ENCODE data around the gene RALGAPA1. TPM values are rescaled to one million over a fixed set of nuclear protein-coding genes. Genes with fewer than 3 reads are reported as not detected.

RALGAPA1 gene
- total and polyA plus RNA-seq, 7 donors = 4.3 to 40.1 (median 28.0) TPM

GRCh38 chr14:35754671-35755070 is 54.4 kb downstream of the RALGAPA1 start:
- Histone ChIP-seq H3K9me3 (no peaks in the 10 kb centered on the region), H3K27ac (no peak overlapping the region), H3K4me1 (no peaks in the 10 kb centered on the region), H3K27me3 (ENCODE audit: insufficient read depth in 3 of 3, low read length in 2 of 3) (no peaks in the 10 kb centered on the region), H3K36me3 (ENCODE audit: insufficient read depth in 1 of 2, low read depth in 1 of 2) (peaks cover 6 to 97% of the 10 kb centered on the region in 2 donors), H3K4me3 (no peak overlapping the region)
- ATAC-seq = no peak
- DNase-seq = no peak
- no peak for TF ChIP-seq CTCF (IDR thresholded peaks at IDR 0.05)
- intact Hi-C loops (cut with DNase I) = no loop called here

DNA sequence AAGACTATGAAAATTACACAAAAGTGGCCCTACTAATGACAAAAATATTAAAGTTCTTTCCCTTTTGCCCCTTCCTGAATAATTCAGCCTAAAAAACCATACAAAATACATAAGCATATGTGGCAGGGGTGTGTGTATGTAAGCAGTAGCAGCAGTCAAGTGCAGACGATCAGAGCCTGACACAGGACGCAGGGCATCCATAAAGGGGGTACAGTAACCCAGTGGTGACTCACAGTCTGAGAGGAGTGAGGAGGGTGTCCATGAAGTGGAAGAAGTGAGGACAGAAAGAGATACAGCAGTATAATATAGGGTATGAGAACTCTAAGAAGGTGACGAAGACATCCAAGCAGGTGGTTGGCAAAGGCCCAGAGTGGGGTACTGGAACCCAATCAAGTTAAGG is 56.7 kb downstream of the RALGAPA1 start:
- Histone ChIP-seq H3K9me3 (no peaks in the 10 kb centered on the region), H3K36me3 (ENCODE audit: insufficient read depth in 1 of 2, low read depth in 1 of 2) (peaks cover 6 to 98% of the 10 kb centered on the region in 2 donors), H3K27ac (no peak overlapping the region), H3K4me3 (no peak overlapping the region), H3K27me3 (ENCODE audit: insufficient read depth in 3 of 3, low read length in 2 of 3) (no peaks in the 10 kb centered on the region), H3K4me1 (no peaks in the 10 kb centered on the region)
- DNase-seq (no peak), ATAC-seq (peak in 1 of 4 donors; percentile 30)
- TF ChIP-seq CTCF (IDR thresholded peaks at IDR 0.05) = no peak
- 71 to 84% (median 72%) methylated on average over 3 of the region's 3 CpGs for WGBS, 3 donors
- intact Hi-C loops (cut with DNase I) = no loop called here

- no peaks in the 10 kb centered on the region for H3K9me3 ChIP-seq
- no peak overlapping the region for H3K27ac ChIP-seq
- WGBS, 3 donors = 83 to 92% (median 84%) methylated on average over 6 of the region's 6 CpGs
- DNase-seq (no peak), ATAC-seq (no peak)
- intact Hi-C loops (cut with DNase I) = no loop called here
- no peak for TF ChIP-seq CTCF (IDR thresholded peaks at IDR 0.05)
- no peak overlapping the region for H3K4me3 ChIP-seq
- no peaks in the 10 kb centered on the region for H3K4me1 ChIP-seq
- no peaks in the 10 kb centered on the region for H3K27me3 ChIP-seq (ENCODE audit: insufficient read depth in 3 of 3, low read length in 2 of 3)
- H3K36me3 ChIP-seq (ENCODE audit: insufficient read depth in 1 of 2, low read depth in 1 of 2) = peaks cover 3 to 97% of the 10 kb centered on the region in 2 donors
Measured at GRCh38 chr14:35750202-35750904, 58.7 kb downstream of the RALGAPA1 start.

DNA sequence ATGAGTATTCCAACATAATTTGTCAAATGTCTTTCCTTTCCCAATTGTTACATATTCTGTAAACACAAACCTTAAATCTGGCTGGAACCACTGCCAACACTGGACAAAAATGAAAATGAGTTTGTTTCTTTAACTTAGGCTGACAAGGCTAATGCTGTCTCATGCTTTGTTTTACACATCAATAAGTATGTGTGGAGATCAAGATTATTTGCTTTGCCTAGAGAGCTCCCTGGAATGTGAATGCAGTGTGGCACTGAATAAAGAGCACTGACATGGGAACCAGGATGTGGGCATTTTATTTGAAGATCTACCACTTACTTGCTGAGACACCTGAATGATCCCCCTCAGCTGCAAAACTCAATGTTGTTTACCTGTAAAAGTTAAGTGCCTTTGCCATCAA is 61.7 kb downstream of the RALGAPA1 start:
- intact Hi-C loops (cut with DNase I) = no loop called here
- no peak for DNase-seq
- Histone ChIP-seq H3K27ac (no peak overlapping the region), H3K4me1 (no peaks in the 10 kb centered on the region), H3K36me3 (ENCODE audit: insufficient read depth in 1 of 2, low read depth in 1 of 2) (peaks cover 0 to 88% of the 10 kb centered on the region in 2 donors), H3K4me3 (no peak overlapping the region), H3K27me3 (ENCODE audit: insufficient read depth in 3 of 3, low read length in 2 of 3) (no peaks in the 10 kb centered on the region), H3K9me3 (no peaks in the 10 kb centered on the region)
- no peak for ATAC-seq
- TF ChIP-seq CTCF (IDR thresholded peaks at IDR 0.05) = no peak

- TF ChIP-seq CTCF (IDR thresholded peaks at IDR 0.05) = no peak
- ATAC-seq (no peak), DNase-seq (no peak)
- no peaks in the 10 kb centered on the region for H3K9me3 ChIP-seq
- intact Hi-C loops (cut with DNase I) = no loop called here
- H3K36me3 ChIP-seq (ENCODE audit: insufficient read depth in 1 of 2, low read depth in 1 of 2) = peaks cover 0 to 76% of the 10 kb centered on the region in 2 donors
- WGBS, 3 donors = 95 to 99% (median 97%) methylated on average over 1 of the region's 1 CpG
- H3K27ac ChIP-seq = no peak overlapping the region
- no peaks in the 10 kb centered on the region for H3K4me1 ChIP-seq
- H3K27me3 ChIP-seq (ENCODE audit: insufficient read depth in 3 of 3, low read length in 2 of 3) = no peaks in the 10 kb centered on the region
- H3K4me3 ChIP-seq = no peak overlapping the region
Measured at GRCh38 chr14:35742442-35742841, 66.7 kb downstream of the RALGAPA1 start.

Data from psoas muscle (tissue), 8 donors.